ENCODE results near the gene RABGGTA.

Gene RABGGTA

GRCh38 chr14:24277071-24277470 lies 5.7 kb upstream of the RABGGTA start:
- Histone ChIP-seq H4K20me1 (ENCODE audit: insufficient read depth, low read length) (no peaks in the 10 kb centered on the region), H3K36me3 (ENCODE audit: insufficient read depth, low read length) (no peaks in the 10 kb centered on the region), H3F3A (ENCODE audit: insufficient read depth, low read length) (no peaks in the 10 kb centered on the region), H3K9ac (ENCODE audit: low read length) (no peak overlapping the region), H3K4me1 (ENCODE audit: insufficient read depth, low read length, severe bottlenecking) (peaks cover 45% of the 10 kb centered on the region), H2AFZ (ENCODE audit: low read length) (no peak overlapping the region), H3K4me3 (ENCODE audit: low read depth, low read length, poor library complexity, severe bottlenecking) (no peak overlapping the region), H3K9me3 (ENCODE audit: low read length) (no peaks in the 10 kb centered on the region), H3K27ac (ENCODE audit: low read depth, low read length, poor library complexity, severe bottlenecking) (no peak overlapping the region), H3K79me2 (ENCODE audit: insufficient read depth, low read length) (no peaks in the 10 kb centered on the region), H3K27me3 (ENCODE audit: insufficient read depth, low read length) (no peaks in the 10 kb centered on the region), H3K9me2 (ENCODE audit: low read depth, low read length) (no peaks in the 10 kb centered on the region), H3K4me2 (ENCODE audit: low read length) (no peak overlapping the region)
- no peak for TF ChIP-seq EZH2 (IDR thresholded peaks at IDR 0.05; ENCODE audit: borderline replicate concordance, low read length)
- TF ChIP-seq, protein P1, sequence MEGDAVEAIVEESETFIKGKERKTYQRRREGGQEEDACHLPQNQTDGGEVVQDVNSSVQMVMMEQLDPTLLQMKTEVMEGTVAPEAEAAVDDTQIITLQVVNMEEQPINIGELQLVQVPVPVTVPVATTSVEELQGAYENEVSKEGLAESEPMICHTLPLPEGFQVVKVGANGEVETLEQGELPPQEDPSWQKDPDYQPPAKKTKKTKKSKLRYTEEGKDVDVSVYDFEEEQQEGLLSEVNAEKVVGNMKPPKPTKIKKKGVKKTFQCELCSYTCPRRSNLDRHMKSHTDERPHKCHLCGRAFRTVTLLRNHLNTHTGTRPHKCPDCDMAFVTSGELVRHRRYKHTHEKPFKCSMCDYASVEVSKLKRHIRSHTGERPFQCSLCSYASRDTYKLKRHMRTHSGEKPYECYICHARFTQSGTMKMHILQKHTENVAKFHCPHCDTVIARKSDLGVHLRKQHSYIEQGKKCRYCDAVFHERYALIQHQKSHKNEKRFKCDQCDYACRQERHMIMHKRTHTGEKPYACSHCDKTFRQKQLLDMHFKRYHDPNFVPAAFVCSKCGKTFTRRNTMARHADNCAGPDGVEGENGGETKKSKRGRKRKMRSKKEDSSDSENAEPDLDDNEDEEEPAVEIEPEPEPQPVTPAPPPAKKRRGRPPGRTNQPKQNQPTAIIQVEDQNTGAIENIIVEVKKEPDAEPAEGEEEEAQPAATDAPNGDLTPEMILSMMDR (IDR thresholded peaks at IDR 0.05; ENCODE audit: low read length): no peak

DNA sequence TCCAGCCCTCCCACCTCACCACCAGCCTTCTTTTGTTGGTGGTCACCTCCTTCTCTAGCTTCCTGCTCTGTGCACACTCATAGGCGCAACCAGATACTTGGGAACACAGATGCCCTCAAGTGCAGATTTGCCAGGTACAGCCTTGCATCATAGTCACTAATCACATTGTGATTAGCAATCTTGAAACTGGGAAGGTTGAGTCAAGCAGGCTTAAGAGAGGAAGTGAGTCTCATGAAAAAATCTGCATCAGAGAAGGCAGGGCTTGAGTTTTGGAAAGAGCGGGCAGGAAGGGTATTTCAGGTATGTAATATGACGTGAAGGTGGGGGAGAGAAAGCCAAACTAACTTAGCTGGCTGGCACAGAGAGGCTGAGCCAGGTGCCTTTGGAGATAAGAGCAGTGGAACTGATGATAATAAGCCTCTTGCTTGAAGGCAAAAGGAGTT lies 2.7 kb upstream of the RABGGTA start:
- Histone ChIP-seq H3K4me2 (ENCODE audit: low read length) (no peak overlapping the region; the same call in 1 of the 2 replicates), H3F3A (ENCODE audit: insufficient read depth, low read length) (no peaks in the 10 kb centered on the region), H3K9me3 (ENCODE audit: low read length) (no peaks in the 10 kb centered on the region), H3K79me2 (ENCODE audit: insufficient read depth, low read length) (no peaks in the 10 kb centered on the region), H3K9ac (ENCODE audit: low read length) (no peak overlapping the region; the same call in 1 of the 2 replicates), H3K9me2 (ENCODE audit: low read depth, low read length) (no peaks in the 10 kb centered on the region), H3K27ac (ENCODE audit: low read depth, low read length, poor library complexity, severe bottlenecking) (peak overlapping the region; percentile 58), H2AFZ (ENCODE audit: low read length) (no peak overlapping the region), H3K36me3 (ENCODE audit: insufficient read depth, low read length) (no peaks in the 10 kb centered on the region), H3K4me3 (ENCODE audit: low read depth, low read length, poor library complexity, severe bottlenecking) (no peak overlapping the region), H3K4me1 (ENCODE audit: insufficient read depth, low read length, severe bottlenecking) (peaks cover 55% of the 10 kb centered on the region), H3K27me3 (ENCODE audit: insufficient read depth, low read length) (no peaks in the 10 kb centered on the region), H4K20me1 (ENCODE audit: insufficient read depth, low read length) (no peaks in the 10 kb centered on the region)
- TF ChIP-seq EZH2 (IDR thresholded peaks at IDR 0.05; ENCODE audit: borderline replicate concordance, low read length): no peak
- TF ChIP-seq, protein P1 (IDR thresholded peaks at IDR 0.05; ENCODE audit: low read length): no peak

DNA sequence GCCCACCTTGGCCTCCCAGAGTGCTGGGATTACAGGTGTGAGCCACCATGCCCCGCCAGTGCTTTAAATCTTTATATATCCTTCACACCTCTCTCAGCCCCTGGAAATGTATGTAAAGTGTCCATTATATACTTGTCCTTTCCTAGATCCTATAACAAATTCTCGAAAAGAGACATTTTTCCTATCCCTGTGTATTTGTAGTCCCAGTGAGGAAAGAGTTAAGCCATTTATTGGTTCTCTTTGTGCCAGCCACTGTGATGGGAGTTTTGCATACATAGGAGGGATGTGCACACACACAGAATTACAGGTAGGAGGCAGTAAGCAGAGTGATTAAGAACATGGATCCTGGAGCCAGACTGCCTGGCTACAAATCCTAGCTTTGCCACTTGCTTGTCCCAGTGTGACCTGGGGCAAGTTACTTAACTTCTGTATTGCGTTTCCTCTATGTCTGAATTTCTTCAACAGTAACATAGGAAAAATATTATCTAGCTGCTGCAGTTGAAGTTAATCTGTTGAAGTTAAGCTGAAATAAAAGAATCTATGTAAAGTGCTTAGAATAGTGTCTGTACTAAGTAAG lies 2.1 kb upstream of the RABGGTA start:
- peaks cover 53% of the 10 kb centered on the region for H3K4me1 ChIP-seq (ENCODE audit: insufficient read depth, low read length, severe bottlenecking)
- no peak overlapping the region; the same call in 1 of the 2 replicates for H3K4me2 ChIP-seq (ENCODE audit: low read length)
- no peaks in the 10 kb centered on the region for H3K9me3 ChIP-seq (ENCODE audit: low read length)
- no peaks in the 10 kb centered on the region for H4K20me1 ChIP-seq (ENCODE audit: insufficient read depth, low read length)
- no peak for TF ChIP-seq EZH2 (IDR thresholded peaks at IDR 0.05; ENCODE audit: borderline replicate concordance, low read length)
- TF ChIP-seq, protein P1 (IDR thresholded peaks at IDR 0.05; ENCODE audit: low read length): peak; percentile 20; the same call in 1 of the 2 replicates
- no peak overlapping the region for H2AFZ ChIP-seq (ENCODE audit: low read length)
- peak overlapping the region; percentile 58 for H3K27ac ChIP-seq (ENCODE audit: low read depth, low read length, poor library complexity, severe bottlenecking)
- H3K79me2 ChIP-seq (ENCODE audit: insufficient read depth, low read length): no peaks in the 10 kb centered on the region
- H3K4me3 ChIP-seq (ENCODE audit: low read depth, low read length, poor library complexity, severe bottlenecking): no peak overlapping the region
- H3F3A ChIP-seq (ENCODE audit: insufficient read depth, low read length): no peaks in the 10 kb centered on the region
- H3K27me3 ChIP-seq (ENCODE audit: insufficient read depth, low read length): no peaks in the 10 kb centered on the region
- no peaks in the 10 kb centered on the region for H3K9me2 ChIP-seq (ENCODE audit: low read depth, low read length)
- H3K36me3 ChIP-seq (ENCODE audit: insufficient read depth, low read length): no peaks in the 10 kb centered on the region
- H3K9ac ChIP-seq (ENCODE audit: low read length): no peak overlapping the region

All from OCI-LY1 (cell line).